Measurements from ENCODE around the gene OSCP1.

DNA sequence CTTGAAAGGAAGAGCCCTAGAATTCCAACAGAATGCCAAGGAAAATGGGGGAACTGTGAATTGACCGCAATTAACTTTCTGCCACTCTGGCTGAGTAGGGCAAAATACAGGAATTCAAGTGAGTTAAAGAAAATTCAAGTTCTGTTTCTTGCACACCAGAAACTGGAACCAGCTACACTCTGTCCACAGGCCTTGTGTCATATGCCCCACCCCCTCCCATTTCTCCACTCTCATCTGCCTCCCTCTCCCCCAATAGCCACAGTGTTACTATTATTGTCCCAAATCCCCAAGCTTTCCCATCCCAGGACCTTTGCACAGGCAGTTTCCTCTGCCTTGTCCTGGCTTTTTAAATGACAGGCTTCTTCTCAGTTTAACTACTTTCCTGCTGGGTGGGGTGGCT, 60.3 kb downstream of the OSCP1 start:
- no peak for TF ChIP-seq POLR2A (IDR thresholded peaks at IDR 0.05)
- TF ChIP-seq, protein P1, sequence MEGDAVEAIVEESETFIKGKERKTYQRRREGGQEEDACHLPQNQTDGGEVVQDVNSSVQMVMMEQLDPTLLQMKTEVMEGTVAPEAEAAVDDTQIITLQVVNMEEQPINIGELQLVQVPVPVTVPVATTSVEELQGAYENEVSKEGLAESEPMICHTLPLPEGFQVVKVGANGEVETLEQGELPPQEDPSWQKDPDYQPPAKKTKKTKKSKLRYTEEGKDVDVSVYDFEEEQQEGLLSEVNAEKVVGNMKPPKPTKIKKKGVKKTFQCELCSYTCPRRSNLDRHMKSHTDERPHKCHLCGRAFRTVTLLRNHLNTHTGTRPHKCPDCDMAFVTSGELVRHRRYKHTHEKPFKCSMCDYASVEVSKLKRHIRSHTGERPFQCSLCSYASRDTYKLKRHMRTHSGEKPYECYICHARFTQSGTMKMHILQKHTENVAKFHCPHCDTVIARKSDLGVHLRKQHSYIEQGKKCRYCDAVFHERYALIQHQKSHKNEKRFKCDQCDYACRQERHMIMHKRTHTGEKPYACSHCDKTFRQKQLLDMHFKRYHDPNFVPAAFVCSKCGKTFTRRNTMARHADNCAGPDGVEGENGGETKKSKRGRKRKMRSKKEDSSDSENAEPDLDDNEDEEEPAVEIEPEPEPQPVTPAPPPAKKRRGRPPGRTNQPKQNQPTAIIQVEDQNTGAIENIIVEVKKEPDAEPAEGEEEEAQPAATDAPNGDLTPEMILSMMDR (IDR thresholded peaks at IDR 0.05), result no peak
